T-helper 22 cell (primary cell): ENCODE results near the gene PCDHA13.
"Not testable (repeated sequence)": the region's sequence is repeated elsewhere in the genome, so short reads cannot be mapped to it uniquely, and the experiment has no call there.

Source experiments
- DNase-seq: peaks from one replicate; pipeline ENCODE4 v3.0.0-alpha.2; 2020; ENCODE audit warnings: low read depth

The PCDHA13 gene

DNA sequence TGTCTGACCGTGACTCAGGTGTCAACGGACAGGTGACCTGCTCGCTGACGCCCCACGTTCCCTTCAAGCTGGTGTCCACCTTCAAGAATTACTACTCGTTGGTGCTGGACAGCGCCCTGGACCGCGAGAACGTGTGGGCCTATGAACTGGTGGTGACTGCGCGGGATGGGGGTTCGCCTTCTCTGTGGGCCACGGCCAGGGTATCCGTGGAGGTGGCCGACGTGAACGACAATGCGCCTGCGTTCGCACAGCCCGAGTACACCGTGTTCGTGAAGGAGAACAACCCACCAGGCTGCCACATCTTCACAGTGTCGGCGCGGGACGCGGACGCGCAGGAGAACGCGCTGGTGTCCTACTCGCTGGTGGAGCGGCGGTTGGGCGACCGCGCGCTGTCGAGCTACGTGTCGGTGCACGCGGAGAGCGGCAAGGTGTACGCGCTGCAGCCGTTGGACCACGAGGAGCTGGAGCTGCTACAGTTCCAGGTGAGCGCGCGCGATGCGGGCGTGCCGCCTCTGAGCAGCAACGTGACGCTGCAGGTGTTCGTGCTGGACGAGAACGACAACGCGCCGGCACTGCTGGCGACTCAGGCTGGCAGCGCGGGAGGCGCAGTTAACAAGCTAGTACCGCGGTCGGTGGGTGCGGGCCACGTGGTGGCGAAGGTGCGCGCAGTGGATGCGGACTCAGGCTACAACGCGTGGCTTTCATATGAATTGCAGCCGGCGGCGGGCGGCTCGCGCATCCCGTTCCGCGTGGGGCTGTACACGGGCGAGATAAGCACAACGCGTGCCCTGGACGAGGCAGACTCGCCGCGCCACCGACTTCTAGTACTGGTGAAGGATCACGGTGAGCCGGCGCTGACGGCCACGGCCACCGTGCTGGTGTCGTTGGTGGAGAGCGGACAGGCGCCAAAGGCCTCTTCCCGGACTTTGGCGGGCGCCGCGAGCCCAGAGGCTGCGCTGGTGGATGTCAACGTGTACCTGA is 11.4 kb upstream of the PCDHA13 start:
- DNase-seq: no peak

DNA sequence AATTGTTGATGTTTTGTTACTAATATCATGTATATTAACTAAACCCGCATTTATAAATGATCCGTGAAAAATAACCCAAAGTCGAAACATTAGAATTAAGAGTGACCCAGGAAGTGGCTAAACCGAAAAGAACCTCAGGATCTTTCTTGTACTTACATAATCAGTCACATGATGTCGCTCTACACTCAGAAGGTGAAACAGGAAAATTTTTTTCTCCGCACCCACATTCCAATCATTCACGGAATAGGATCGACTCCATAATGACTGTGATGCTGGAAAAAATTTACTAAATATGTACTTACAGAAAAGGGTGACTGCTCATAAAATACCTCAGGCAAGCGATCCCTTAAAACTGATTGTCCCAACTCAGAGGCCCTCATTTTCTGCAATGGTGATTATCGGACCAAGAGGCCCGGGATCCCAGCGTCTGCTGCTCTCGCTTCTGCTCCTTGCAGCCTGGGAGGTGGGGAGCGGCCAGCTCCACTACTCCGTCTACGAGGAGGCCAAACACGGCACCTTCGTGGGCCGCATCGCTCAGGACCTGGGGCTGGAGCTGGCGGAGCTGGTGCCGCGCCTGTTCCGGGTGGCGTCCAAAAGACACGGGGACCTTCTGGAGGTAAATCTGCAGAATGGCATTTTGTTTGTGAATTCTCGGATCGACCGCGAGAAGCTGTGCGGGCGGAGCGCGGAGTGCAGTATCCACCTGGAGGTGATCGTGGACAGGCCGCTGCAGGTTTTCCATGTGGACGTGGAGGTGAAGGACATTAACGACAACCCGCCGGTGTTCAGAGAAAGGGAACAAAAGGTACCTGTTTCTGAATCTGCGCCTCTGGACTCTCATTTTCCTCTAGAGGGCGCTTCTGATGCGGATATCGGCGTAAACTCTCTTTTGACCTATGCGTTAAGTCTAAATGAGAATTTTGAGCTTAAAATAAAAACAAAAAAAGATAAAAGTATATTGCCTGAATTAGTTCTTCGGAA is 6.5 kb upstream of the PCDHA13 start, which contains the start of gene PCDHA12:
Gene PCDHA12, plus strand, starts transcription at position 224 of the 981 bp plus-strand sequence. Its CDS starts 165 bp downstream, at position 389.
- no peak for DNase-seq

DNA sequence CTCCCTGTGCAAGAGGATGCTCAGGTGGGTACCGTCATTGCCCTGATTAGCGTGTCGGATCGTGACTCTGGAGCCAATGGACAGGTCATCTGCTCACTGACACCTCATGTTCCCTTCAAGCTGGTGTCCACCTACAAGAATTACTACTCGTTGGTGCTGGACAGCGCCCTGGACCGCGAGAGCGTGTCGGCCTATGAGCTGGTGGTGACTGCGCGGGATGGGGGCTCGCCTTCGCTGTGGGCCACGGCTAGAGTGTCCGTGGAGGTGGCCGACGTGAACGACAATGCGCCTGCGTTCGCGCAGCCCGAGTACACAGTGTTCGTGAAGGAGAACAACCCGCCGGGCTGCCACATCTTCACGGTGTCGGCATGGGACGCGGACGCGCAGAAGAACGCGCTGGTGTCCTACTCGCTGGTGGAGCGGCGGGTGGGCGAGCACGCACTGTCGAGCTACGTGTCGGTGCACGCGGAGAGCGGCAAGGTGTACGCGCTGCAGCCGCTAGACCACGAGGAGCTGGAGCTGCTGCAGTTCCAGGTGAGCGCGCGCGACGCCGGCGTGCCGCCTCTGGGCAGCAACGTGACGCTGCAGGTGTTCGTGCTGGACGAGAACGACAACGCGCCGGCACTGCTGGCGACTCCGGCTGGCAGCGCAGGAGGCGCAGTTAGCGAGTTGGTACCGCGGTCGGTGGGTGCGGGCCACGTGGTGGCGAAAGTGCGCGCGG is 5.2 kb upstream of the PCDHA13 start:
- not testable (repeated sequence) for DNase-seq

DNA sequence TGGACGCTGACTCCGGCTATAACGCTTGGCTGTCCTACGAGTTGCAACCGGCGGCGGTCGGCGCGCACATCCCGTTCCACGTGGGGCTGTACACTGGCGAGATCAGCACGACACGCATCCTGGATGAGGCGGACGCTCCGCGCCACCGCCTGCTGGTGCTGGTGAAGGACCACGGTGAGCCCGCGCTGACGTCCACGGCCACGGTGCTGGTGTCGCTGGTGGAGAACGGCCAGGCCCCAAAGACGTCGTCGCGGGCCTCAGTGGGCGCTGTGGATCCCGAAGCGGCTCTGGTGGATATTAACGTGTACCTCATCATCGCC is 4.7 kb upstream of the PCDHA13 start:
- no peak for DNase-seq

DNA sequence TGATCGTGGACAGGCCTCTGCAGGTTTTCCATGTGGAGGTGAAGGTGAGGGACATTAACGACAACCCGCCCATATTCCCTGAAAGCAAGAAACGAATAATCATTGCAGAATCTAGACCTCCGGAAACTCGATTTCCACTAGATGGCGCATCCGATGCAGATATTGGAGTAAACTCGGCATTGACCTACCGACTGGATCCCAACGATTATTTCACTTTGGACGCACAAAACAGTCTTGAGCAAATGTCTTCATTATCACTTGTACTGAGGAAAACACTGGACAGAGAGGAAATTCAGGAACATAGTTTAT is 621 bp downstream of the PCDHA13 start:
- no peak for DNase-seq

DNA sequence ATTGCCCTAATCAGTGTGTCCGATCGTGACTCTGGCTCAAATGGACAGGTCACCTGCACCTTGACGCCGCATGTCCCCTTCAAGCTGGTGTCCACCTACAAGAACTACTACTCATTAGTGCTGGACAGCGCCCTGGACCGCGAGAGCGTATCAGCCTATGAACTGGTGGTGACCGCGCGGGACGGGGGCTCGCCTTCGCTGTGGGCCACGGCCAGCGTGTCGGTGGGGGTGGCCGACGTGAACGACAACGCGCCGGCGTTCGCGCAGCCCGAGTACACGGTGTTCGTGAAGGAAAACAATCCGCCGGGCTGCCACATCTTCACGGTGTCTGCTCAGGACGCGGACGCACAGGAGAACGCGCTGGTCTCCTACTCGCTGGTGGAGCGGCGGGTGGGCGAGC is 1.4 kb downstream of the PCDHA13 start:
- DNase-seq: no peak

DNA sequence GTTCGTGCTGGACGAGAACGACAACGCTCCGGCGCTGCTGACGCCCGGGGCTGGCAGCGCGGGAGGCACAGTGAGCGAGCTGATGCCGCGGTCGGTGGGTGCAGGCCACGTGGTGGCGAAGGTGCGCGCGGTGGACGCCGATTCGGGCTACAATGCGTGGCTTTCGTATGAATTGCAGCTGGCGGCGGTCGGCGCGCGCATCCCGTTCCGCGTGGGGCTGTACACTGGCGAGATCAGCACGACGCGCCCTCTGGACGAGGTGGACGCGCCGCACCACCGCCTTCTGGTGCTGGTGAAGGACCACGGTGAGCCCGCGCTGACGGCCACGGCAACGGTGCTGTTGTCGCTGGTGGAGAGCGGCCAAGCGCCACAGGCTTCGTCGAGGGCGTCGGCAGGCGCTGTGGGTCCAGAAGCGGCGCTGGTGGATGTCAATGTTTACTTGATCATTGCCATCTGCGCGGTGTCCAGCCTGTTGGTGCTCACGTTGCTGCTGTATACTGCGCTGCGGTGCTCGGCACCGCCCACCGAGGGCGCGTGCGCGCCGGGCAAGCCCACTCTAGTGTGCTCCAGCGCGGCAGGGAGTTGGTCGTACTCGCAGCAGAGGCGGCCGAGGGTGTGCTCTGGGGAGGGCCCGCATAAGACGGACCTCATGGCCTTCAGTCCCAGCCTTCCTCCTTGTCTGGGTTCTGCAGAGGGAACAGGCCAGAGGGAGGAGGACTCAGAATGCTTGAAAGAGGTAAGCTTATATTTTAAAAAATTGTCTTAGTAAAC is 2.2 kb downstream of the PCDHA13 start:
- no peak for DNase-seq

DNA sequence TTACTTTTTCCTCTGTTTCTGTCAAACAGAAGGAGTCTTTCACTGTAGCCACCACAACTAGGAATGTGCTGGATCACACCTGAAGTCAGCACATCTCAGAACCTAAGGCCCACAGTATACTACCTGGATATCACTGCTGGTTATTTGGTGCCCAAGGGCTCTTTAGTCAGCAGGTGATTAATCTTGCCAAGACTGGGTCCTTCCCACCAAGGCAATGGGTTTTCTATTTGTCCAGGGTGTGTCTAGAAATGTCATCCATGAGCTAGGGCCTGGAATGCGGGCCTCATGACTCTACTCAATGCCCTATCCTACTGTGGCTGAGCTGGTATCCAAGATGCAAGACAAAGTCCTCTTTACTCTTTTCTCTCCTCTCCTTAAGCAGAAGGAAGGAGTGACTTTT is 34.4 kb downstream of the PCDHA13 start:
- no peak for DNase-seq

DNA sequence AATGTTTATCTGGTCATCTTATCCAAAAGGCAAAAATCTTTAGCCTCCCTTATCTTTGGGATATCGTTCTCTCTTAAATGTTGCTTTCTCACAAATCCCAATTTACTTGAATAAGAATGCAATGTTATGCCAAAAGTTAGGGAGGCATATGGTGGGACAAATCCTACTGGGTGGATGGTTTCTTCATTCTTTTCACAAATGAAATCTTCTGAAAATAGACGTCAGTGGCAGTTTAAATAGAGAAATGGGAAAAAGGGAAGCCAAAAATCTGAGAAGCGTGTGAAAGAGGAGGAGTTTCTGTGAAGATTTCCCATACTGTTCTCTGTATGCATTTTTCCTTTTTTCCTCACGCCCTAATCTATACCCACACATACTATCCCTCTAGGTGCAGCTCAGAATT is 41.7 kb downstream of the PCDHA13 start:
- DNase-seq: no peak

DNA sequence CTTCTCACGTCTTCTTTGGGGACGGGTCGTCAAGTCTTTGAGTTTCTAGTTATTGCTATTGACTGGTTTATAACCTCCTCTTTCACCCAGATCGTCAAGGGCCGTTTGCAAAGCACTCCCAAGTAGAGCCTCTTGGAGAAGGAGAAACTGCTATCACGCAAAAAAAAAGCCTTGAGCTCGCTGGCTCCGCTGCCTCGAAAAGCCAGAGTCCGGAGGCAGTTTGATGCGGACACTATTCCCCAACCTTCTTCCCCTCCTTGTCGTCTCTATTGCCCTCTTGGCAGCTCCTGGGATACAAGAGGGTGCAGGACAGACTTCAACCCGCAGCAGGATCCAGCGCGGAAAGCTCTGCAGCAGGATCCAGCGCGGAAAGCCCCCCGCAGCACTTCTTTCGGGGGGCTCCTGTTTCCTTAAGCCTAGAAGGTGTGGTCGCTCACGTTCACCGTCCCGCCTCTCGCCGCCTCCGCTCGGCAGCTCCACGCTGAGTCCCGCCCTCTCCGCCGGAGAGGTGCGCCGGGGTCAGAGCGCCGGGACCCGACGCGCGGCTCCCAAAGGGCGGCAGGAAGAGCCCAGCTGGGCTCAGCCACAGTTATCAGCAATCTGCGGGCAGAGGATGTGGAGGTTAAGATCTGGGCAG is 44.0 kb downstream of the PCDHA13 start, which contains the start of gene PCDHAC1:
Gene PCDHAC1, plus strand, starts transcription at position 494 of the 637 bp plus-strand sequence. CDS start 594 bp downstream, outside the sequence.
- DNase-seq: no peak

DNA sequence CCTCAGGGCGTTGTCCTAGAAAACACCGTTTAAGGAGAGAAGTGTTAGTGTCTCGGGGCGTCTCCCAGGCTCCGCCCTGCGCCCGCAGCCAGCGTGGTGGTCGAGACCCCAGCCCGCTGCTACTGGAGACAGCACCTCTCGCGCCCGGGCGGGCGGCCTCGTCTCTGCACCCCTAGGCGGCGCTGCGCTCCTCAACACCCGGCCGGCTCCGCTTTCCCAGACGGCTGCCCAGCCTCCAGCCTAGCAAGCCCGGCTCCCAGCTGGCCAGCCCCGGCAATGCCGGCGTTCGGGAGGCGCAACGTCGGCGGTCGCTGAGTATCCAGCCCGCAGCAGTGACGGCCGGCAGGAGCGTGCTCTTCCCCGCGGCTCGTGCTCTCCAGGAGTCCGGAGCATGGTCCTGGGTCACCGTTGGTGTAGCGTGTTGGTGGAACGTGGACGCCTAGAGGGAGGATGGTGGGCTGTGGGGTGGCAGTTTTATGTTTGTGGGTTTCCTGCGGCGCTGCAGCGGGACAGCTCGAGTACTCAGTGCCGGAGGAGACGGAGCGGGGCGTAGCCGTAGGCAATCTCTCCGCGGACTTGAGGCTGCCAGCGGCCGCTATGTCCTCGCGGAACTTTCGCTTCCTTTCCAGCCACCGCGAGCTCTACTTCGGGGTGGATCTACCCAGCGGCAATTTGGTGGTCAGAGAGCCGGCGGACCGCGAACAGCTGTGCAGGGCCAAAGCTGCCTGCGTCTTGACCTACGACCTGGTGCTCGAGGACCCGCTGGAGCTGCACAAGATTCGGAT is 44.7 kb downstream of the PCDHA13 start:
- no peak for DNase-seq

DNA sequence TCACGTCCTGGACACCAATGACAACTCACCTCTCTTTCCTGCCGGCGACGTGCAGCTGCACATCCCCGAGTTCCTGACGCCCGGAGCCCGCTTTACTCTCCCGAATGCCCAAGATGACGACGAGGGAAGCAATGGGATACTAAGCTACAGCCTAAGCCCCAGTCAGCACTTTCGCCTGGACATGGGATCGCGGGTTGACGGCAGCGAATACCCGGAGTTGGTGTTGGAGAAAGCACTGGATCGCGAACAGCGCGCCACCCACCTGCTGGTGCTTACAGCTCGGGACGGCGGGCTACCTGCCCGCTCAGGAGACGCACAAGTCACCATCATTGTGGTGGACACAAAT is 45.3 kb downstream of the PCDHA13 start:
- DNase-seq: no peak
